Measurements from ENCODE around the gene PGA3.
"Not testable (repeated sequence)": the region's sequence is repeated elsewhere in the genome, so short reads cannot be mapped to it uniquely, and the experiment has no call there.

Gene PGA3

DNA sequence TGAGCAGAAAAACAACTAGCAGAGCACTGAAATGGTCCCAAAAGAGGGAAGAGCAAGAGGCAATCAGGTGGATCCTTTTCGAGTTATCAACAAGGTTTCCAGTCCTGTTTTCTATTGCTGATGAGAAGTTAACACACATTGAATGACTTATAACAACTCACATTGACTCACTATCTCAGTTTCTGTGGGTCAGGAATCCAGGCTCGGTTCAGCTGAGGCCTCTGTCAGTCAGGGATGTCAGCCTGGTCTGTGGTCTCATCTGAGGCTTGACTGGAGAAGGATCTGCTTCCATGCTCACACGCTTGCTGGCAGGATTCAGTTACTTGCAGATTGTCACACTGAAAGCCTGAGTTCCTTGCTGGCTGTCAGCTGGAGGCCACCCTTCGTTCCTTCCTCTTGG, 33.8 kb downstream of the PGA3 start:
- not testable (repeated sequence) for DNase-seq (ENCODE audit: low read depth, low spot score); H3K4me3 ChIP-seq (ENCODE audit: low read length)

DNA sequence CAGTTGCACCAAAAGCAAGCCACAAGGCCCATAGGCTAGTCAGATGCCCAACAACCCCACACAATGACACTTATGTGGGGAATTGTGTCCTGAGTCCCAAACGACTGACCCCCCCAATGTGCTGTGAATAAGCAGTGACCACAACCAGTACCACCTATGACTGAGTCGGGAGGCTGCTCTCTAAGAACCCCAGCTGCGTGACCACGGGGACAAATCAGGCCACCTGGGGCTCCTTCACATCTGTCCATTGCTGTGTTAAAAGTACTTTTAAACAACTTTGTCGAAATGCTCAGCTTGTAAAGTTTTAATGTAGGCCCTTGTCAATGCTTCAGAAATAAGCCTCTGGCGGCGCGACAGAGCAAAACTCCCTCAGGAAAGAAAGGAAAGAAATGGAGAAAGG, 37.0 kb downstream of the PGA3 start:
- not testable (repeated sequence) for H3K4me3 ChIP-seq (ENCODE audit: low read length); DNase-seq (ENCODE audit: low read depth, low spot score)

DNA sequence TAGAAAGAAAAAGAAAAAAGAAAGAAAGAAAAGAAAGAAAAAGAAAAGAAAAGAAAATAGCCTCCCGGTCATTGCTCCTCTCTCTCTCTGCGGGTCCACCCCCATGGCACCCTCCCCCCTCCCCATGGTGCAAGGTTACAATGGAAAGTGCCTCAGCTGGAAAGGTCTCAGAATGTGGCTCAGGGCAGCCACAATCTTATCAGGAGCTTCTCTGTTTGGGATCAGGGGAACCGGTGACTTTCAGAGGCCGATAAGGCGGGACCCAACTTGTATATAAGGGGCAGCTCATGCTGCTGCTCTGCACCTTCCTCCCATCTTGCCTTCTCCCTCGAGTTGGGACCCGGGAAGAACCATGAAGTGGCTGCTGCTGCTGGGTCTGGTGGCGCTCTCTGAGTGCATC, 37.6 kb downstream of the PGA3 start, which contains the start of gene PGA5:
TSS of gene PGA5 (plus strand) at position 301 of the 400 bp plus-strand sequence. CDS start at position 353, 52 bp downstream.
- DNase-seq (ENCODE audit: low read depth, low spot score) = not testable (repeated sequence)

DNA sequence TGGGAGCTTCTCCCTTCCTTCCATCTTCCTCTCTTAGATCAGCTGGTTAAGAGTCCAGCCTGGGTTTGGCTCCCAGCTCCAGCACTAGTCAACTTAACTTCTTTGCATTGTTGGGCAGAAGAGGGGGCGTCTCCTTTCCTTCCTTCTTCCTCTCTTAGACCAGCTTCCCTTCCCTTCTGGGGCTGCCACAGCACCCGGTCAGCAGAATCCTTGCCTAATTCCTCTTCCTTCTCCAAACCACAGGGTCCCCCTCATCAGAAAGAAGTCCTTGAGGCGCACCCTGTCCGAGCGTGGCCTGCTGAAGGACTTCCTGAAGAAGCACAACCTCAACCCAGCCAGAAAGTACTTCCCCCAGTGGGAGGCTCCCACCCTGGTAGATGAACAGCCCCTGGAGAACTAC, 38.2 kb downstream of the PGA3 start:
- not testable (repeated sequence) for DNase-seq (ENCODE audit: low read depth, low spot score)

More for the DNA sequence above, 37.6 kb downstream of the PGA3 start, which contains the start of gene PGA5:
- H3K4me3 ChIP-seq (ENCODE audit: low read length) = not testable (repeated sequence)

DNA sequence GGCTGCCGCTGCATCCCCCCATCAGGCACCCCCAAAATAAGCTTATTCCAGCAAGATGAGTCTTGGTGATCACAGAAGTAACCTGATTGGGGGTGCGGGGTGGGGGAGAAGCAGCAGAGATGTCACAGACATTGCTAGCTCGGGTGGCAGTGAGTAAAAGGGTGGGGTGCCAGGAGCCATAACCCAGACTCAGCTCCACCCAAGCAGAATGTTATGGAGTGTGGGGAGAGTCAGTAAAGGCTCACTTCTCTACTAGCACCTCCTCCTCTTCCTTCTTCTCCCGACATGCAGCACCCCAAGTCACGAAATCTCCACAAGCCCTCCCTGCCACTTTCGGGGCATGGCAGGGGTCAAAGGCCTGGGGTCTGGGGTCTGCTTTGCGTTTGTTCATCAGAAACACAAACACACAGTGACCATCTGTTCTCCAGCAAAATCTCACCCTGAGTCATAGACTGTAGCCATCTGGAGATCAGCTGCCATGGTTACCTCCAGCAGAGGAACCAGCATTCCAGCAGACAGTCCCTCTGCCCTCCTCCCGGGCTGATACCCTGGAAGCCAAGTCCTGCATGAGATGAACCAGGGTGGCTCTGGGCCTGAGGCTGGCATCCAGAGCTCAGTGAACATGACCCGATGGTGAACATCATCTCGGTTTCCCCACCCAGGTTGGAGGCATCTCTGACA, 42.1 kb downstream of the PGA3 start:
- DNase-seq (ENCODE audit: low read depth, low spot score); H3K4me3 ChIP-seq (ENCODE audit: low read length): not testable (repeated sequence)

More for the DNA sequence above, 38.2 kb downstream of the PGA3 start:
- H3K4me3 ChIP-seq (ENCODE audit: low read length) = not testable (repeated sequence)

DNA sequence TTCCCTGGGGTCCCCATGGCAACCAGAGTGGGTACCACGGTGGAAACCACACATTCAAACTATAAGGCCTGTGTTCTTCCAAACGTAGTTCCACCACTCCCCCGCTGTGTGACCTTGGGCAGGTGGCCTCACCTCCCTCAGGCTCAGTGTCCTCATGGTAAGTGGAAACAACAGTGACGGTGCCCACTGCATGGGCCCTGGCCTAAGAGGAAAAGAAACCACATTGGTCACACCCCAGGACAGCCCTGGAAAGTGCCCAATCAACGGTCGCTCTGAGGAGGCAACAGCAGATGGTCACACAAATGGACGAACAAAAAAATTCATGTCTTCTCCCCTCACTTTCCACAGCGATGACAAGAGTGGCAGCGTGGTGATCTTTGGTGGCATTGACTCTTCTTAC, 44.8 kb downstream of the PGA3 start:
- not testable (repeated sequence) for H3K4me3 ChIP-seq (ENCODE audit: low read length); DNase-seq (ENCODE audit: low read depth, low spot score)

DNA sequence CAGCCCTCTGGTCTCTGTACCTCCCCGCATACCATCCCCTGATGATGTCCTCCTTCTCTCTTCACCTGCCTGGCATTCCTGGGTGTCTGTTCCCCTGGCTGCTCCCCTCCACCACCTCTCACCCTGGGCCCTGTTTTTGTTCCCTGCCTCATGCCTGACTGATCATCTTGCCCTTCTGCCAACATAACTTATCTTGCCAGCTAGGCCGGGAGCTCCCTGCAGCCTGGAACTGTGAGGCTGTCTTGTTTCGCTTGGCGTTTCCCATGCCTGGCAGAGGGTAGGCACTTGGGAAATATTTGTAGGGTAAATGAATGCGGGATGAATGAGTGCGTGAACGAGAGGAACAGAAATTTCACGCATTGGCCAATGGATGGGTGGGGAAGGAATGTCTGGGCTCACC, 45.9 kb downstream of the PGA3 start:
- not testable (repeated sequence) for H3K4me3 ChIP-seq (ENCODE audit: low read length); DNase-seq (ENCODE audit: low read depth, low spot score)

DNA sequence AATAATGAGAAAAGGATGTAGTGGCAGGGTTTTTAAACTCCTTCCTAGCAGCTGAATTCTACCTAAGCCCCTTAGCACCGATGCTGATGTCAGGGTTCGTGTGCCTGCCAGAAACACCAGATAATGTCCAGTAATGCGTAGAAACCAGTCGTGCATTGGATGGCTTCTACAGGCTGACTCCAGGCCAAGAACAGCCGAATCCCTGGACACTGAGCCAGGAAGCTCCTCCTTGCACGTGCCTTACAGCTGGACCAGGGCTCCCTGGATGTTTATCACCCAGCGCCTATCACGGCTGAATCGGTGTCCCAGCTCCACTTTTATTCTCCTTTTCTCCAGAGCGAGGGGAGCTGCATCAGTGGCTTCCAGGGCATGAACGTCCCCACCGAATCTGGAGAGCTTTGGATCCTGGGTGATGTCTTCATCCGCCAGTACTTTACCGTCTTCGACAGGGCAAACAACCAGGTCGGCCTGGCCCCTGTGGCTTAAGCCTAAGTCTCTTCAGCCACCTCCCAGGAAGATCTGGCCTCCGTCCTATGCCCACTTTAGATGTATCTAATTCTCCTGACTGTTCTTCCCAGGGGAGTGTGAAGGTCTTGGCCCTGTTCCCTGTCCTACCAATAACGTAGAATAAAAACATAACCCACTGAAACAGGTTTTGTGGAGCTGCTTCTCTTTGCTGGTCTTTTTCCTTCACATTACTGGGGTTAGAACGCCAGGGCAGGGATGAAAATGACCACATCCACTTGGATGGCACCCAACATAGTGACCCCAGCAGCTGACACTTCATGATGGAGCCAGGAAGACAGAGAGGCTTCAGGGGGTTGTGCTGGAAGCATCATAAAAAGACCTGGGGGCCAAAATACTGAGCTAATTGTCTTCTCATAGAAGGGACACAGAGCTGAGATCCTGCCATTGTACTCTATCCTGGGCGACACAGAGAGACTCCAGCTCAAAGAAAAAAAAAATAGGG, 47.8 kb downstream of the PGA3 start:
- DNase-seq (ENCODE audit: low read depth, low spot score); H3K4me3 ChIP-seq (ENCODE audit: low read length): not testable (repeated sequence)

DNA sequence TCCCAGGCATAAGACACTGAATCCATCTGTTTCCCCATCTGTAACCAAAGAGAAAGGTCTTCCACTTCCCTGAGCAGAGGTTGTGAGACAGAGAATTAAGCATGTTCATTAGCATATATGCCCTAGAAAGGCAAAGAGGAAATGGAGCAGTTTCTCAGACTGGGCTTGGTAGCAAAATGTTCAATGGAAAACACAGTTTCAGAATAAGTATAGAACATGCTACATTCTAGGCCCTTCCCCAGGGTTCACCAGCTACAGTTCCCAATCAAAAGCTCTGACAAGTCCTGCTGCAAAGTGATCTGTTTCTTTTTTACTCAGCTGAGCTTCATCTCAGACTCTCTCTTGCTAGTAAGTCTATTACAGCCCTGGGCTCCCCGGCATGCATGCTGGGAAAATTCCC, 49.0 kb downstream of the PGA3 start:
- H3K4me3 ChIP-seq (ENCODE audit: low read length); DNase-seq (ENCODE audit: low read depth, low spot score): not testable (repeated sequence)

DNA sequence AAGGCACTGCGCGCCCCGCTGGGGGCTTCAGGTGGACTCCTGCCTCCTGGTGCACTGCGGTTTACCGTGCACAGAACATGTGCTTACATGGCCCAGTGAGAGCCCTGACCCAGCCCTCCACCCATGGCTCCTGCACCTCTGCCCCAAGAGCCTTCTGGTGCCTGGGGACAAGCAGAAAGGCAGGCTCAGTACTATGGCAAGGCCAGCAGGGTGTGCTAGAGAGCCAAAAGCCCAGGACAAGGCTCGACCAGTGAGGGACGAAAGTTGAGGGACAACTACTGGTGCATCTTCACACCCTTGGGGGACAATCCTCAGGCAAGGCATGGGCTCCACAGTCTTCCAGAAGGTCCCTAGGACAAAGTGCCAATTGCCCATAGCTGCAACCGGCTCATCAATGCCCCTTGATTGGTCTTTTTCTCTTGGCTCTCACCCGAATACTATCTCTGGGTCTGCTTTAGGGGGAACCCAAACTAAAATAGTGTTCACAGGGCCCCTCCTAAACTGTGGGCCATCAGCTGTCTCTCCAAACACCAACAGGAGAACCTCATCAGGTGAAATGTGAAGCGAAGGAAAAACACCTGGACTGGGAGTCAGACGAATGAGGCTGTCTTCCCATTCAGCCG, 51.2 kb downstream of the PGA3 start:
- H3K4me3 ChIP-seq (ENCODE audit: low read length) = no peak overlapping the region
- peak; percentile 38 for DNase-seq (ENCODE audit: low read depth, low spot score)

DNA sequence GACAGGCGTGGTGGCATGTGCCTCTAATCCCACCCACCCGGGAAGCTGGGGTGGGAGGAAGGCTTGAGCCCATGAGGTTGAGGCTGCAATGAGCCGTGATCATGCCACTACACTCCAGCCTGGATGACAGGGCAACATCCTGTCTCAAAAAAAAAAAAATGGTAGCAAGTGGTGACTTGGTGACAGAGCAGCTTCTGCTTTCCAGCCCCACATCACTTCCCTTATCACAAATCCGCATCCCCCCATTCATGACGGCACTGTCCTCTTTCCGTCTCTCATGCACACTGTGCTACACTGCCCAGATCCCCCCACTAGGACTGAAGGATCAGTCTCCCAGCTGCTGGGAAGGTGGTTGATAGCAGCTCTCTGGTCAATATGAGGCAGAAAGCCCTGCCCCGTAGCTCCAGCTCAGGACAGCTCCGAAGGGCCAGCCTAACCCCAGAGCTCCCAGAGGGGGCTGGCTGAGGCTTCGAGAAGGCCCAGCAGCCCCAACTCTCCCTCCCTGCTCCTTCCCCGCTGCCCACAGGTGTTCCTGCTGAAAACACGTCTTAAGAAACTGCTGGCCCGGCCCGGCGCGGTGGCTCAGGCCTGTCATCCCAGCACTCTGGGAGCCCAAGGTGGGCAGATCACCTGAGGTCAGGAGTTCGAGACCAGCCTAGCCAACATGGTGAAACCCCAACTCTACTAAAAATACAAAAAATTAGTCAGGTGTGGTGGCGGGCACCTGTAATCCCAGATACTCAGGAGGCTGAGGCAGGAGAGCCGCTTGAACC, 53.6 kb downstream of the PGA3 start:
- no peak overlapping the region for H3K4me3 ChIP-seq (ENCODE audit: low read length)
- no peak for DNase-seq (ENCODE audit: low read depth, low spot score)

DNA sequence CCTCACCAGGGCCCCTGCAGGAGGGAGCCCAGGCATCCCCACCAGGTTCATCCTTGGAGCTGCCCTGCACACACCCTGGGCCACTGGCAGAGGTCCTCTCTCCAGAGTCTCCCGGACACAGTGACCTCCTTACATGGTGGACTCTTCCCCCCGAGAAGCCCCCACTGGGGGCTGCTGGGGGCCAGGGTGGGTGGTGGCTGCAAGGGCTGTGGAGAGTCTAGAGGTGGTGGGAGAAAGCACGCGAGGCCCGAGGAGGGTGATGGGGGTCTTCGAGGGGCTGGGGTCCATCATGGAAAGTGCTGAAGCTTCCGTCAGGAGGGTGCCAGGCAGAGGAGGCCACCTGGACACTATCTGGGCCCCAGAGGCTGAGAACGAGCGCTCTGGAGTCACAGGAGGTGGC, 55.2 kb downstream of the PGA3 start:
- H3K4me3 ChIP-seq (ENCODE audit: low read length) = no peak overlapping the region
- no peak for DNase-seq (ENCODE audit: low read depth, low spot score)

DNA sequence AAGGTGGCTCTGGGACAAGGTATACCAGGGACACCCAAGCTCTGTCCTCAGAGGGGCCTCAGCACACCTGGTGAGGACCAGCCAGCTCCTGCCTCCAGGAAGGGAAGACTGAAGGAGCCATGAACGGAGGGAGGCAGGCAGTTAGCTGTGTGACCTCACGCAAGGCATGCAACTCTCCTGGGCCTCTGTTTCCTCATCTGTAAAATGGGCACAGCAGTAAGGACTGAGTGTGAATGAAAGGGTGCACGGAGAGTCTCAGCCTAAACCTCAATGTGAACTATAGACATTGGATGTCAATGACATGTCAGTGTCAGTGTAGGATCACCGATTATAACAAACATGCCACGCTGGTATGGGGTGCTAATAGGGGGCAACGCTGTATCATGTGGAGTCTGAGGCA, 56.0 kb downstream of the PGA3 start:
- DNase-seq (ENCODE audit: low read depth, low spot score) = no peak
- H3K4me3 ChIP-seq (ENCODE audit: low read length) = no peak overlapping the region
